Tongue (tissue), 2 donors: Measurements from ENCODE around the gene WDFY3. TPM values are rescaled to one million over a fixed set of nuclear protein-coding genes. Genes with fewer than 3 reads are reported as not detected.
"Not testable (repeated sequence)": the region's sequence is repeated elsewhere in the genome, so short reads cannot be mapped to it uniquely, and the experiment has no call there.

Source experiments
- DNase-seq: peaks from one replicate; pipeline ENCODE4 v3.0.0-alpha.2; 2015
- total RNA-seq: library from RNA; depleted of rRNA; stranded (reverse); fragments of >200 nt; gene quantifications from one replicate; pipeline ENCODE4 v1.2.3, GENCODE V29; 2014

Gene WDFY3
- total RNA-seq, 1 donor from 2014 or later, result 112 TPM

DNA sequence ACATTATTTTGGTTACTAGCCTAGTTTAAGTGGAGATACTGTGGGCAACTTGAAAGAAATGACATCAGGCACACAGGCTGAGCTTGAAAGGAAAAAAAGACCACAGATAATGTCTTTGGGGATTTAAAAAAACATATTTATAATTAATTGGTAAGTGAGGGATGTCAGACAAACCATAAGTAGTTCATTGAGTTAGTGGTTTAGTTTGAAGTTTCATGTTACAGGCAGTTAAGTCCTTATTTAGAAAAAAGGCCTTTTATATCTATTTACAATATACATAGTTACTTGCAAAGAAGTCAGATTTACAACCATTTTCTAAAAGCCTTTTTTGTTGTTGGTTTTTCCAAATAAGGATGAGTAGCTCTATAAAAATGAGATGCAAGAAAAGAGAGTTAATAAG lies 294.3 kb downstream of the WDFY3 start:
- no peak for DNase-seq

DNA sequence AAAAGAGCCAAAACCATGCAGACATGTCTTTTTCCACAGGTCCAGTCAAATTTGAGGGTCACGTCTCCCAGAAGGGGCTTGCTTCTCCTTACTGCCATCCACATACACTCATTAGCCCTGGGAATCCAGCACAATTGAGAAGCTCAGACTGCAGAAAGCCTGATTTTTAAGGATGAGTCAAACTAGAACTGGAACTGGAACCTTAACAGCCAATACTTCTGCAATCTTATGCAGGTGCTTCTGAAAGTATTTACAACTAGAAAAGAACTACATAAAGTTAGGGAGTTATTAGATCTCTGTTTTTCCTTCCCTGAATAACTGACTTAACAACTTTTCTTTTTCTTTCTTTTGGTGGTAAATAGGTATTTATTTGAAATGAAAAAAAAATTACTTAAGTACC lies 297.3 kb downstream of the WDFY3 start:
- DNase-seq, result no peak

- DNase-seq, result no peak
Measured at GRCh38 chr4:84666439-84666838, 300.1 kb downstream of the WDFY3 start.

DNA sequence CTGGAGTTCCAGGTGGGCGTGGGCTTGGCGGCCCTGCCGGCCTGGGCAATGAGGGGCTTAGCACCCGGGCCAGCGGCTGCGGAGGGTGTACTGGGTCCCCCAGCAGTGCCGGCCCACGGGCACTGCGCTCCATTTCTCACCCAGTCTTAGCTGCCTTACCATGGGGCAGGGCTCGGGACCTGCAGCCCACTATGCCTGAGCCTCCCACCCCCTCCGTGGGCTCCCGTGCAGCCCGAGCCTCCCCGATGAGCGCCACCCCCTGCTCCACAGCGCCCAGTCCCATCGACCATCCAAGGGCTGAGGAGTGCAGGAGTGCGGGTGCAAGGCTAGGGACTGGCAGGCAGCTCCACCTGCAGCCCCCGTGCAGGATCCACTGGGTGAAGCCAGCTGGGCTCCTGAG lies 301.7 kb downstream of the WDFY3 start:
- DNase-seq, result not testable (repeated sequence)

- no peak for DNase-seq
Measured at GRCh38 chr4:84661191-84661939, 305.1 kb downstream of the WDFY3 start.

- no peak for DNase-seq
Measured at GRCh38 chr4:84660606-84661005, 305.9 kb downstream of the WDFY3 start.

- DNase-seq, result no peak
Measured at GRCh38 chr4:84652478-84652877, 314.0 kb downstream of the WDFY3 start.

- DNase-seq, result peak; percentile 7
Measured at GRCh38 chr4:84651499-84651898, 315.0 kb downstream of the WDFY3 start.

DNA sequence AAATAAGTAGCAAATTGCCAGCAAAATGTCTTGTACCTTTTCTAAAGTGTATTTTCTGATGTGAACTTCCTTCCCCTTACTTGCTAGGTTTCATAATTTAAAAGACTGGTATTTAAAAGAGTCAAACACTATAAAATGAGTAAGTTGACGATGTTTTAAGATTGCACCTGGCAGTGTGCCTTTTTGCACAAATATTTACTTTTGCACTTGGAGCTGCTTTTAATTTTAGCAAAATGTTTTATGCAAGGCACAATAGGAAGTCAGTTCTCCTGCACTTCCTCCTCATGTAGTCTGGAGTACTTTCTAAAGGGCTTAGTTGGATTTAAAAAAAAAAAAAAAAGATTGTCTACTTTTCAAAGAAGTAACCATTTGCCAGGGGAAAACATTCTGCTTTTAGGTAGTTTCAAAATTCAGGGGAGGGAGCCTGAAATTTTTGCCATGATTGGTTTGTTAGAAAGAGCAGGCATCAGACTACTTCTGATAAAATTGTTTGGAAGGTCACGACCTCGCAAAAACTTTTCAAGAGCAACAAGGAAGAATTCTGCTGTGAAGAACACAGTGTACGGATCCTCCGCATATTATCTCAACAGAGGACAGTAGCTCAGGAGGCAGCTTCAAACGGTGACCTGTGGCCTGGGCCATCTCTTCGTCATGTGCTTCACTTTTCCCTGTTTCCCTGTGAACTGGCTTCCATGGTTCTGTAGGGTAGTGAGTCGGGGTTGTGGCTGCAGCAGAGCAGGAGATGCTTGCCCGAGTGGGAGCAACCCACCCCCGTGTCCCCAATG lies 317.4 kb downstream of the WDFY3 start:
- no peak for DNase-seq

GRCh38 chr4:84648178-84648577 lies 318.3 kb downstream of the WDFY3 start:
- DNase-seq, result no peak

GRCh38 chr4:84647312-84647884 lies 319.1 kb downstream of the WDFY3 start:
- DNase-seq, result no peak

GRCh38 chr4:84644087-84644486 lies 322.4 kb downstream of the WDFY3 start:
- DNase-seq, result no peak

- no peak for DNase-seq
Measured at GRCh38 chr4:84639145-84639544, 327.3 kb downstream of the WDFY3 start.

DNA sequence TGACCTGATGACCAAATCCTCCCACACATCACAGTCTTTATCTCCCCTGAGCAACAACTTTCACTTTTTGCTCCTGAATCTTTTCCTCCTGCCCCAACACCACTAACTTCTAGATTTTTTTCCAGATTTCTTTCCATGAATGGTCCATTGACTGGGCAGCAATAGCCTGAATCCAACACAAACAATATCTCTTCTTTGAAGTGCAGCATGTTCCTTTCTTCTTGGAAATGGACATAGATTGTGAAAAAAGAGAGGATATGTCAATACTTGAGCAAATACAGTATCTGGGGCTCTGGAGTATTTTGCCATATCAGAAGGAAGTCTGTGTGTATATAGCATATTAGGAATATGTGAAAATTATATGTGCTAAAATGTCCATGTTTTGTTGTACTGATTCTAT lies 328.4 kb downstream of the WDFY3 start:
- no peak for DNase-seq

DNA sequence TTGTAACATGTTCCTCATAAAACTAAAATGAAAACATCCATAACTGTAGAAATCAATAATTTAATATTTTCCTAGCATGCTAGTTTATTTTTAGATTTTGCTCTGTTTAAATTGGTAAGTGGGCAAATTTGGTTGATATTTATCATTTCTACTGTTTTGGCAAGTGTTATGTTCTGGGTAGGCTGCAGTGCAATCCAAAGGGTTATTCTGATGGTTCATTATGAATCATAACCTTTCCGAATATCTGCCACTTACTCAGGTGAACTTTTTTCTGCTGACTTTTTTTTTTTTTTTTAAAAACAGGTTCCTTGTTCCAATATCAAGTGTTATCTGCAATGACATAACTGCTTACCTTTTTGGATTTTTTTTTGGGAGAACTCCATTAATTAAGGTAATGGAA lies 331.5 kb downstream of the WDFY3 start:
- no peak for DNase-seq

DNA sequence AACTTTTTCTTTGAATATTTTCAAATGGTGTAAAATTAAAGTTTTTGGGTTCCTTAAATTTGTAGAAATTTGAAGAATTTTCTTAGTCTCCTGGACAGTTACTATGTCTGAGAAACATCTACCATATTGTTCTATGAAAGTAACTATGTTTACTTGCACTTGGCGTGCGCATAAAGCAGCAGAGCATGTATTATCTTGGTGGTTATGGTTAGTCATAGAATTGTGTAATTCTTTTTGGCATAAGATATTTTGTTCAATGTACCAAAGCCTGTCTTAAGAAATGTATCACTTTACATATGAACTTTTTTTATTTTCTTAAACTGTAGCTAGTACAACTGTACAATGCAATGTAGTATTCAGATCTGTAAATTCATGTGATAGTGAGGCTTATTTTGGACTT lies 334.4 kb downstream of the WDFY3 start:
- no peak for DNase-seq

- no peak for DNase-seq
Measured at GRCh38 chr4:84631573-84631972, 334.9 kb downstream of the WDFY3 start.

DNA sequence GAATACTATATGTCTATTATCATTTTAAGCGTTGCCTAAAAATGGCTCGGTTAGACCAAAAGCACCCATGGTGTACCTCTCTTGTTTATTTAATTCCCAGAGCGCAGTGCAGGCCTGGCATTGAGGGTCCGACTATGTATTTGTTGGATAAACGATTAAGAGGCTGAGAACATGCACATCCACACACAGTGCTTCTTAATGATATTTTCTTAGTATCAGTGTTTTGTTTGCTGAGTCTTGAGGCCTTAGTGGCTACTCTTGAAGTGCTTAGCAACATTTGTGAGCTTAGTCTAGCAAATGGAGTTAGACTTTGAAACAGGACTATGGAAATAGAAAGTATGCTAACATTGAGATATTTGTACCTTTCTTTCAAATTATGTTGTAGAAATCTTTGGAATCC lies 339.8 kb downstream of the WDFY3 start:
- DNase-seq, result no peak

GRCh38 chr4:84623661-84624060 lies 342.8 kb downstream of the WDFY3 start:
- no peak for DNase-seq

GRCh38 chr4:84622959-84623358 lies 343.5 kb downstream of the WDFY3 start:
- DNase-seq, result no peak
